ENCODE results near the gene KIF21A. TPM values are rescaled to one million over a fixed set of nuclear protein-coding genes. Genes with fewer than 3 reads are reported as not detected.
"Not testable (repeated sequence)": the region's sequence is repeated elsewhere in the genome, so short reads cannot be mapped to it uniquely, and the experiment has no call there.

The KIF21A gene
- total RNA-seq, 1 donor from 2014 or later = 37.5 TPM

DNA sequence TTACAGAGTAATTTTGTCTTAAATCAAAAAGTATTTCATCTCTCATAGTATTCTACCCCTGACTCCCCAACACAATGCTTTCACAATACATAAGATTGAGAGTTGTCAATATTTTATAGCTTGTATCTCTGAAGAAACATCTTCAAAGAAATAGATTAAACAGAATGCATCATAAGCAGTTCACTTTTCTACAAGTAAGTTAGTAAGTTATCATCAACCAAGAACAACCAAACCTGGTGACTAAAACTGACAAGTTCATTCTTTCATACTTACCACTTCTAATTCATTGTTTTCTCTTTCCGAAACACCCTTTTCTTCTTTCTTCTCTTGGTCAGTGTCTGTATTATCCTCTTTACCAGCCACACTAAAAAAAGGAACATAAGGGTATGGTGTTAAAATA lies 101.2 kb downstream of the KIF21A start:
- DNase-seq = no peak

DNA sequence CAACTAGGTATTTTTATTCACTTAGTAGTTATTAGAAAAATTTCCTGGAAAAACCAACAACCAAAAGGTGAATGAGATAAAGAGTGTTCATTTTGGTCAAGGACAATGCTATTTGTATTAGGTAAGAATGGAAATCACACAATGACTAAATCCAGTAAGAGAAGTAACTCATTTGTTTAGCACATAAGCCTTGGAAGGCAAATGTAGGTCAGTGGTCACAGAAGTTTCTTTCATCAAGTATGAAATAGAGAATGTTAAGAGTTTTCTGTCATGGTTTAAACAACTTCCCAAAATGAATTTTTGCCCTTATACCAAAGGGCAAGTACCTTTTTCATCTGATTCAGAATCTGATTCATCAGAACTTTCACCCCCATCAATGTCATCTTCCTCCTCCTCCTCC lies 101.7 kb downstream of the KIF21A start:
- DNase-seq = no peak

DNA sequence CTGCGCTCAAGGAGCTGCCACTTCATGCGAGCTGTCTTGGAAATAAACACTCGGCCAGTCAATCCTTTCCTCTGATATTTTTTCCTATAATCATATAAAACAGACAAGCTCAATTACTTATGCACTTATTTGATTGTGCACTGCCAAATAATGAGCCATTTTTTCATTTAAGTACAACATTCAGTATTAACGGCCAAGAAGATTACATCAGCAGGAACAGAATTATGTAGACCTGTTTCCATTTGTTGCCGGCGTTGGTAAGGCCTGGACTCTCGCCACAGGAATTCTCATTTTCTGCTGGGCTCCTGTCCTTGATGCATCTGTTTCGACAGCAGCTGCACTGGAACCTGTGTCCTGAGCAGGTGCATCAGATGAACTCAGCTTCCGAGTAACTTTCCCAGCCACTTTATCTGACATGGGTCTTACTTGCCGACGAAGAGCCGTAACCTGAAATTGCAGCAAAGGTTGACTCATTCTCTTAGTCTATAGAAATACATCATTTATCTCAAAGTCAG lies 110.2 kb downstream of the KIF21A start:
- DNase-seq = no peak

DNA sequence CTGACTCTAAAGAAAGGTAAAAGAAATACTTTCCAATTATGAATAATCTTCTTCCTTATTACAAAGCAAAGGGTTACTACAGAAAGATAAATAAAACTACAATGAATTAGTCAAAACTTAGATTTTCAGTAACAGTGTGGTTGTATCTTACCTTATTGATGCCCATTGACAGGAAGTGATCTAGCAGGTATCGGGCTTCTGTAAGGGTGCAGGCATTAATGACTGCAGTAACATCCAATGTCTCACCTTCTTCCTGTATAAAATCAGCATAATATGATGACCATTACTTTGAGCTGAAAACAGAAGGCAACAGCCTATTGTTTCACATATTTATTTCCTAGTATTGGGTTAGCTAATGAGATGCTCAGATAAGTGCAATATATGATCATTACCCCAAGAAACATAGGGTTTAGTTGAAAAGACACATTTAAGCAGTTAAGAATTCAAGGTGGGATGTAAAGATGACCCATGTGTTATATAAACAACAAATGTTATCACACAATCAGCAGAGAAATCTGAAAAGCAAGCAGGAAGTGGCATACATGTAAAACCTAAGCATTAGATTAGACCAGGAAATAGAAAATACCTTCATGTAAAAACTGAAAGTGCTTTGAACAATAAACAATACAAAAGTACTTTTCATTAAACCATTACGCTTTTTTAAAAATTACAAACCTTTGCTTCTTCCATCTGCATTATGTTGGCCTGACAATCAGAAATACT lies 111.2 kb downstream of the KIF21A start:
- no peak for DNase-seq

DNA sequence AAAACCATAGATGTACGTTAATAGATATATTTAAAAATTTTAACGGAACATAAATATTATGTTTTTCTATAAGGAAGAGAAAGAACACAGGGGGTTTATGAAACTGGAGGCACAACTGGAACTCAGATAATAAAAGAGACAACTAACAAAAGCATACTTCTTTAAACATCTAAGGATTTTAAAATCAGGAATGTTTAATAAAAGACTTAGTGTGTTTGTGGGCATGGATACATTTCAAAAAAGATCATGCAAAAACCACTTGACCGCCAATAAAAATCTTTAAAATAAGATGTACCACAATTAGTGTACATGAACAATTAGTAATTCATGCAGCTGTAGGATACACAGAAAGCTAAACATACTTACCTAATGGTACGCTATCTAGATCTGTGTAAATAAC lies 113.0 kb downstream of the KIF21A start:
- DNase-seq = no peak

DNA sequence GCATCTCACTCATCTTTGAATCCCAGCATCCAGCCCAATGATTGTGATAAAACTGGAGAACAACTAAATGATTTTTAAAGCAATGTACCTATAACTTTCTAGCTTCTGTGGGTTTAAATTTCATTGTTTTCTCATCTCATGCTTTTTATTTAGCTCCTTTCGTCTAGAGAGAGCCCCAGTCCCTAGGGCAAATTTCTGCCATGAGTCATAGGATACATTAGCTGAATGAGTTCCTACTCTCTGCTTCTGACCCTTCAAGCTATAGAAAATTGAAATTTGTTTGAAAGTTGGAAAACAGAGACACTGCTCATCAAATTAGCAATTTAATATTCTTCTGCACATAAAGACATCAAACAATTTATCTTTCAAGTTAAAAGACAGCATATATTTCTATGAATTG lies 113.9 kb downstream of the KIF21A start:
- no peak for DNase-seq

DNA sequence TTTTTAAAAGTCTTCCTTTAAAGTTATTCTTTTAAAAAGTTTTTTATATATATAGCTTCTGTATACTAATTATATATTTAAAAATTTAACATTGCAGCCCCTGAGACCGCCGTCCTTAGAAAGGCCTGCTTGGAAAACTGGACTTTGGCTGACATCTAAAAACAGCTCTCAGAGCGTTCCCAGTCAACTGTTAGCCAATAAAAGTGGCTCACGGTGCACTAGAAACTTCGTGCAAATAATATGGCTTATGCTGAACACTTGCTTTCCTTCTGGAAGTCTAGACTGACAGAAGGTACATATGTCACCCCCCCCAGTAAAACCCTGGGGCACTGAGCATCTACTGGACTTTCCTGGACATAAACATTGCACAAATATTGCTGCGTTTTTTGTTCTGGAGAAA lies 115.0 kb downstream of the KIF21A start:
- DNase-seq = no peak

DNA sequence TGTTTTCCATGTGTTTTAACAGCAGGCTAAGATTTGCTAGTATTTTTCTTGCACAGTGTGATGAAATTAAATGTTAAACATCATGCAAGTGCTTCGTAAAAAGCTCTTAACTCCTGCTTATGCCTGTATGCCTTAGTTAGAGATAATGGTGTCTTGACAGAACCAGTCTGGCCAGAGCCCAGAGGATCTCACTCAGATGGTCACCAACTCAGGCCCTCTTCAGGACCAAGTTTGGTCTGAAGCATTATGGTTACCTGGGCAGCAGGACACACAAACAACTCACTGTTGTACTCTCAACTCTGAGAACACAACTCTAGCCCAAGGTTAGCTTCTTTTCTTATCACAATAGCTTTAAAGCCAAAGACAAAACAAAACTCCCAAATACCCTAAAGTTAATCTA lies 115.4 kb downstream of the KIF21A start:
- DNase-seq = no peak

DNA sequence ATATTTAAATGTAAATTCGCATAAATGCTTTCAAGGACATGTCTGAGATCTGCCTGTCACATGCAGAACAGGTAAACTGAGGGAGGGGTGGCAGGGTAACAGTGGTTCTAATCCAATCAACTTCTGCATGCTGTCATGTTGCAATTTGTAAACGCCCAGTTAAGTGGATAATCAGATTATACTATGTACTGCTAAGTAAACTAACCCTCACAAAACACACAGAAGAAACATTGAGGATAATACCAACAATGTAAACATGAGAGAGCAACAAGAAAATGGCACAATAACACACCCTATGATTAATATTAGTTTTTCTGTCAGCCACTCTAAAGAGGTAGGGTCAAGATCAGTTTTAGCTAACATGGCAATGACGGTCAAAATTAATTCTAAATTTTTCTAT lies 123.7 kb downstream of the KIF21A start:
- no peak for DNase-seq

DNA sequence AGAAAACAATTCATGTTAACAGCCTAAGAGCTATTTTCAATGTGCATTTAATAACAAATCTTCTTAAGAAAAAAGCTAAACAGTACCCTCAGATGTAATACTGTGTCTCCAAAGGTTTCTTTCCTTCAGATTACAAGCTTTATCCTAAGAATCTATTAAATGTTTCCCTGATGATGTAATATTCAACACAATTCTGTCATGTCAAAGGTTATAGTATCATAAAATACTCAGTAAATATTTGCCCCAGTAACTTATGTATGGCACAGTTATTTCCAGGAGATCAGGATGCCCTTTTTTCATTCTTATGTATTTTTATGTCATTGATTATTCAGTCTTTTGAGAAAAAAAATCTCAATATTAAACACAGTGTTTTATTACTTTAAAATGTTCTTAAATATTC lies 128.4 kb downstream of the KIF21A start:
- DNase-seq = no peak

DNA sequence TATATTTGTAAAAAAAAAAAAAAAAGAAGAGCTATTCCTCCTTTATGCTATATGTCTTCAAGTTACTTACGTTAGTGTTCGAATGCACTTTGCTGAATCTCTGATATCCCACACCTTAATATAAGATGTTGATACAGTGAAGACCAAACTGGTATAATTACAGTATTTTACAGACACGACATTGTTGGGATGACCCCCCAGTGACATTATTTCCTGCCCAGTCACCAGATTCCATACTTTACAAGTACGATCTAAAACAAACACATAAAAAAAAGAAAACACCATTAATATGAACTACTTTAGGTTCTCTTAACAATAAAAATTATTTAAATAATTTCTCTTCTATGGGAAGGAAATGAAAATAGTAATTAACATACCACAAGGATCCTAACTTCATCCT lies 133.4 kb downstream of the KIF21A start:
- DNase-seq = no peak

DNA sequence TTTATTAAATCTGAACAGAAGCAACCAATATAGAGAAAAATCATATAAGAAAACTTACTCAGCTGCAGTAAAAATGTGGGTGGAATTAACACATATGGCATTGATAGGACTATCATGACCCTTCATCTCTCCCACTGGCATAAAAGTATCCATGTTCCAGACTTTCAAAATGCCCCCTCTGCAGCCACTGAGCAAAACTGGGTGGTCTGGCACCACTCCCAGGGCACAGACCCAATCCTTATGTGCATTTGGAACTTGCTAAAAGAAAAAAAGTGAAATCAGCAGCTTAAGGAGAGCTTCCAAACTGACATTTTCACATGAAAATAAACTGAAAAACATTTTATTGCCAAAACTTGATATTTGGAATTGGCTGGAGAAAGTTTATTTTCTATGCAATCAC lies 141.5 kb downstream of the KIF21A start:
- no peak for DNase-seq

DNA sequence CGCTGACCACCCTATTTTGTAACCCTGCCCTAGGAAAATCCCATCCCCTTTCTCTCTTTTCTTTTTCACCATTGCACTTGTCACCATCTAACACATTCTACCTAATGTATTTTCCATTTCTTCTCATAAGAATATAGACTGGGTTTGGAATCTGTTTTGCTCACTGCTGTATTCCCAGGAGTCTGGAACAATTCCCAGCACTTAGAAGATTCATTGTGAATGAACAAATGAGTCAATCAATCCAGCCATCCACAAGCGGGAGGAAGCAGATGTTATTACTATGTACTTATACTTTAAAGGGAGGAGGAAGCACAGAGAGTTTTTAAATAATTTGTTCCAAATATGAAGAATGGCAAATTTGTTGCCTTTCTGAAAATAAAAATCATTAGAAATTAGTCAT lies 142.1 kb downstream of the KIF21A start:
- DNase-seq = no peak

DNA sequence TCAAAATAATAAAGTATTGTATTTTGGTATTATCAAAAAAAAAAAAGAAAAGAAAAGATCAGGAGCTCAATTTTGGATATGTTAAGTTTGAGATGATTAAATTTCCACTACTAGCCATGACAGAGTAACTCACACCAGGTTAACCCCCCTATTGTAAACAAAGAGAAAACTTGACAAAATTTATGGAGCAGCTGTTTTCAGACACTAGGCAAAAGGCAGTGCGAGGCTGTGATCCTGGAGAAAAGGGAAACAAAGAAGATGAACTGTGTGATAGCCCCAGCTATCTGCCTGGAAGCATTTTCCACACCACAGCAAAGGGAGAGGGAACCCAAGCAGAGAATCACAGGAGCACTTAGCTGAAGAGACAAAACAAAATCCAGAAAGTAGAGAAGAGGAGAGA lies 145.0 kb downstream of the KIF21A start:
- DNase-seq = no peak

DNA sequence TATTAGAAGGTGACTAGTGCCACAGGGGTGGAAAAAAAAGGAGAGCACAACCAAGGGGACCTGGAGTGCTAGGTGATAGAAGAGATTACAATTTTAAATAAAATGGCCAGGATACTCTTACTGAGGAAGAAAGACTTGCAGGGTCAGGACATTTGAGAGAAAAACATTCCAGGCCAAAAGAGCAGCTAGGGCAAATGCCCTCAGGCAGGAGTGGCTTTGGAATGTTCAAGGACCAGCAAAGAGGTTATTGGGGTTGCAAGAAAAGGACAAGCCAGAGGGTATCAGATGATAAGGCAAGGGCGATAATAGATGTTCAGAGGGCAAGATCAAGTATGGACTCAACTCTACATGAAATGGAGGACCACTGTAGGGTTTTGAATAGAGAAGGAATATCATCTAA lies 146.4 kb downstream of the KIF21A start:
- no peak for DNase-seq

DNA sequence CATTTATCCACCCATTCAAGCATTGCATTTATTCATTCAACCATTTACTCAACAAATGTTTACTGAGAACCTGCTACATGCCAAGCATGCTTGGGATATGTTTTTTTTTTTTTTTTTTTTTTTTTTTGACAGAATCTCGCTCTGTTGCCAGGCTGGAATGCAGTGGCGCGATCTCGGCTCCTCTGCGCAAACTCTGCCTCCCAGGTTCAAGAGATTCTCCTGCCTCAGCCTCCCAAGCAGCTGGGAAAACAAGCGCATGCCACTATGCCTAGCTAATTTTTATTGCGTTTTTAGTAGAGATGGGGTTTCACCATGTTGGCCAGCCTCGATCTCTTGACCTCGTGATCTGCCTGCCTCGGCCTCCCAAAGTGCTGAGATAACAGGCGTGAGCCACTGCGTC lies 147.3 kb downstream of the KIF21A start:
- DNase-seq = not testable (repeated sequence)

DNA sequence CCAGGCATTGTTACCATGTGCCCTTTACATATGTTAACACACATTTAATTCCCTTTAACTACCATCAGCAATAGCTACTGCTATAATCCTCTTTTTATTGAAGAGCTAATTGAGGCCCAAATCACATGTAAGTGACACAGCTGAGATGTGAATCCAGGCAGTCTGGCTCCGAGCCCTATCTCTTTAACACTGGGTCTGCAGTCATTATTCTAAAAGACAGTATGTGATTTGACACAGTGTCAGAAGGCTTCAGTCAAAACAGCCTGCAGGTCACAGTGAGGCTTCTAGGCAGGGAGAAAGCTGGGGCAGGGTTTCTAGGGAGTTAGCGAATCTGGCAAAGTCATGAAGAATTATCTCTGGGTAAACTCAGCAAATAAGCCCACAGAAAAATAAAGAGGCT lies 148.2 kb downstream of the KIF21A start:
- no peak for DNase-seq

DNA sequence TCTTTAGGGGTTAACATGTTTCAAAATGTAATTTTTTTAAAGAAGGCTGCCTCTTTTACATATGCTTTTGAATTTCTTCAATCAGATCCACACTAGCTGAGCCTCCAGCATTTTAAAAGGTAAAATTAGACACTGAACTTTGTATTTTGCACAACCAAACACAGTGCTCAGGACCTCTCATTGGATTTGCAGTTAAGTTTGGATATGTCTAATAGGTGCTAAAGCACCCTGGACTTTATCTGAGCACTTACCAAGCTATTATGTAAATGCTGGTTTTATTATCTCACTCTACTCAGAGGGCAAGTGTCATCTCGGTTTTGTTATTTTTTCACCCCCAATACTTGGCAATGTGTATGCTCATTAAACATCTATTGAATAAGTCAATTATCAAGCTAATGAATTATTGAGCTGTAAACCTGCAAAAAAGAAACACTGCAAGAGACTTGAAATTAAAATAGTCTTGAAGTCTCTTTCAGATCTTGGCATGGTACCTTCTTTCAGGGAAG lies 150.7 kb downstream of the KIF21A start:
- no peak for DNase-seq

DNA sequence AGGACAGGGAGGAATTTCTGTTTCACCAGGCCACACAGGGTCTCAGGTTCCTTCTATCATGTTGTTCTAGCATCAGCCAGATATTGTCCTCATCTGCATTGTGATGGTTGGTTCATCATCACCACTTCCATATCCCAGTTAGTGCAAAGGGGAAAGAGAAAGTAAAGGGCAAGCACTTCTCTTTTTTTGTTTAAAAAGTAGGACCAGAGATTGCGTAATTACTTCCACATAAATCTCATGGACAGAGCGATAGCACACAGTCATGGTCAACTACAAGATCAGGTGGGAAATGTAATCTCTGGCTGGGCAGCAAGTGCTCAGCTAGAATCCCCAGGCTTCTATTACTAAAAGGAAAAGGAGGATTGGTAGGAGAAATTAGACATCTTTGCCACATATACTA lies 155.1 kb downstream of the KIF21A start:
- DNase-seq = no peak

DNA sequence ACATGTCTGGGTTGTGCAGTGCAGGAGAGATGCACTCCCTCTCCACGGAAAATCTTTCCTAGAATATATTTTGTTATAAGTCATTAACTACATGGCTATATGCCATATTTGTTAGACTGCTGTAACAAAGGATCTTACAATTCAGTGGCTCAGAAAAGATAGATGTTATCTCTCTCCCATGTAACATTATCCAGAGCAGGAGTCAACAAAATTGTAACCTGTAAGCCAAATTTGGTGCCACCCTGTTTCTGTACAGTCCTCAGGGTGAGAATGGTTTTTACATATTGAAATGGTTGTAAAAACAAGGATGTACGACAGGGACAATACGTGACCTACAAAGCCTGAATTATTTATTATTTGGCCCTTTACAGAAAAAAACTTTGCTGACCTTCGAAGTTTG lies 155.5 kb downstream of the KIF21A start:
- DNase-seq = no peak

DNA sequence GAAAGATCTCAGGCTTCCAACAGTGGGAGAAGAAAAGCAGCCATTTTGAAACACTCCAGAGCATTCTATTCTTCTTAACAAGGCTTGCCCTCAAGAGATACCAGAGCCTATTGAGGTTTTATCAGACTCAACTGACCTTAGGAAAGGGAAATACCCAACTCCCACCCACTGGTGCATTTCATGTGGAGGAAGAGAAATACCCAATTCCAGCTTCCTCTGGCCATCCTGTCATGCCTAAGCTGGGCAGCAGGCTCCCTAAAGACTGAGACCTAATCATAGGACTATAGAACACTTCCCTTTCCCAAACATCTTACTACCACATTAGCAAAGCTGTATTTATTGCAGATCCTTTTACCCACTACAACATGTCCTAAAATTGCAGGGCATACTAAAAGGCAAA lies 164.5 kb downstream of the KIF21A start:
- DNase-seq = no peak

DNA sequence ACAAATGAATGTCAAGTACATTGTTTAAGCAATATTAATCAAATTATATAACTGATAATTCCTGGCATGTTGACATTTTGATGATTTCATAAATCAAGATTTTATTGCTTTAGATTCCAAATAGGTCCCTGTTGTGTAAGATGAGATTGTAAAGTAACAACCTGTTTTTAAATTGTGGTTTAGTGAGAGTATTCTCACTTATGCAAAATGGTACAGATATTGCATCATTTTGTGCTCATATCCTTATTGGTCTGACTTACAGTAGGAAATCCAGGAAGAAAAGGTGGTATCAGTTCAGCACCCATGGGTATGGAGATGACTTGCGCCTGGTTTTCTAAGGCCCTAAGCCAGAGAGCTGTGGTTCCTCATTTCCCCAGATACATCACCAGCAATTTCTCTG lies 165.5 kb downstream of the KIF21A start:
- no peak for DNase-seq

DNA sequence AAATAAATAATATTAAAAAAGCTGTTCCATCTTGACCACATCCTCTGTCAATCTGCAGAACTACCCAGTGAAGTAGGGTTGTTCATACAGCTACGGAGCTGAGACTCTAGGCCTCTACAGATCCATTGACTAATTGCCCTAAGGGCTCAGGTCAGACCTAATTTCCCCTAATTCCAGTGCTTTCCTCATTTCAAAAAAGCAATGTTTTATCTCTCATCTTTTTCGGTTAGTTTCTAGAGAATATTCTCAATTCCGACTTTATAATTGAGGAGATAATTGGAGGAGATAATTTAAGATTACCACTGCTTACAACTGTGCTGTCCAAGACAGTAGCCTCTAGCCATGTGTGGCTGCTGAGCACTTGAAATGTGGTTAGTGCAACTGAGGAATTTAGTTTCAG lies 167.1 kb downstream of the KIF21A start:
- no peak for DNase-seq

DNA sequence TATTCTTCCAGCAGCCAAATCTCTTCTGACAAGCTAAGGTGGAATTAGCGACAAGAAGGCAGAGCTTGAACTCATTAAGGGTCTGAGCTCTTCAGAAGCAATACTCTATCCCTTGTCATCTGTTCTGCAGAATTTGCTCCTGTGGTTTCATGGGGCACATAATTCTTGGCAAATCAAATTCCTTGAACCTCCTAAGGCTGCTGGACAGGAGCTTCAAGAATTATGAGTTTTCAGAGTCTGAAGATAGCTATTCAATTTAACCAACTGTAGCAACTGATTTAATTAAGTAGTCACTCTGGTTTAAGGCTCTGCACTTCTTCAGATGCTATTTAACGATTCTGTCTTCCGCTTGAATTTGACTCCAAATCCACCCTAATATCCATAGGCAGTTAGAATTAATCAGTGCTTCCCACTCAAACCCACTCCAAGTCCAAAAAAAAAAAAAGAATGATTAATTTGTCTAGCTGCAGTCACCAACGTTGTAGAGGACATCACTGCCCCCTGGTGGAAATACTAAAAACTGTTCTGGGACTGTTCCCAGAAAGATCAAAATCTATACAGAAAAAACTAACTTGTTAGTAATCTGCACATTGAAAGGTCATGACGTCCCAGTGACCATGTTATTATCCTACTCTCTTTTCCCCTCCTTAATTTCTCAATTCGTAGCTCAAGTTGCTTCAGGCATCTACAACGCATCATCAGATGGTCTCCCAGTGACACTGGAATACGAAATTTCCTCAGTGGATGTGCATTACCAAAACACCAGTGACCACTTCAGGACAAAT lies 169.9 kb downstream of the KIF21A start:
- no peak for DNase-seq

All from skin of body (tissue), 2 donors.